HepG2 (cell line): ENCODE measurements around the gene CHIC2.

Source experiments
- CCAR2 ChIP-seq: fragments of 200-400 bp; formaldehyde crosslinking; optimal IDR thresholded peaks from 2 replicates; pipeline ENCODE3; 2018; ENCODE audit warnings: low read depth, mild to moderate bottlenecking, low read length, moderate library complexity
- ZNF770 ChIP-seq: sonication (generic); formaldehyde crosslinking; IDR thresholded peaks from 2 replicates; pipeline ENCODE4 v1.5.0; 2020; ENCODE audit warnings: mild to moderate bottlenecking, missing genetic modification reagents

DNA sequence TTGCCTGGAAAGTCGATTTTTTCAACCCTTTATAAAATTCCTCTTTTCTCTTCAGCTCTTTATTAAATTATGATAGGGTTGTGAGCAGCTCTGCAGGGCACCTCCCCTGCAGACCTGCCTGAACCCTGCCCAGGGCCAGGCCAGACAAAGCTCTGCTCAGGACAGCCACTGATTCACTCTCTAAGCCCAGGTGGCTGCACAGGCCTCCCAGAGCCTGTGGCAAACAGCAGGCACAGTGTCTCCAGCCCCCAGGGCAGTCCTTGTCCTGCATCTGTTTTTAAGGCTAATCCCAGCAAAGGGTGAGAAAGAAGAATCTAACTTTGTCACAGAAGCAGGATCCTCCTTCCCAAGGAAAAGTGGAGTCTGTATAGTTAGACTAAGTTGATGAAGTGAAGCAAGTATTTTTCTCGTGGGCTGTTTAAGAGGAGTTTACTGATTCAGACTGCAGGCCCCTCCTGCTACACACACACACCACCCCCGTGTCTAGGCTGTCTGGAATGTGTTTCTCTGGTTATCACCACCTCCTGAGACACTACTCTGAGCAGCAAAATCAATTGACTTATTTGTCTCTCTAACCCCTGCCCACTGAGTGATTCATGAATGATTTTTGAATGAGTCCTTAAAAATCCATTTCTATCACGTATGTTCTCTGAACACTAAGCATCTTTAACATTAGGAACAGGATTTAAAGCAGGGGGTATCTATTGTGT is 101.7 kb downstream of the CHIC2 start:
- TF ChIP-seq CCAR2 = no peak
- TF ChIP-seq ZNF770 = no peak
